Thyroid gland (tissue), 4 donors: ENCODE results near the gene OGA.

Source experiments
- CTCF ChIP-seq, 6 experiments: fragments of 200-600 bp in 3 of 6; fragments of 450-650 bp in 3 of 6; sonication (generic) in 3 of 6; IDR thresholded peaks; one replicate each; pipeline ENCODE4 v1.5.1; 2016 to 2019; ENCODE audit warnings: antibody characterized with exemption in 6 of 6, mild to moderate bottlenecking in 2 of 6, inconsistent platforms in 1 of 6, moderate library complexity in 1 of 6
- POLR2A ChIP-seq, 2 donors: fragments of 450-650 bp; IDR thresholded peaks; one replicate each; pipeline ENCODE4 v1.6.1; 2017; ENCODE audit warnings: antibody characterized with exemption in 2 of 2, mild to moderate bottlenecking in 2 of 2, moderate library complexity in 1 of 2

GRCh38 chr10:101833466-101833865 is 15.2 kb upstream of the OGA start:
- no peak for TF ChIP-seq CTCF (IDR thresholded peaks at IDR 0.05)
- no peak for TF ChIP-seq POLR2A (IDR thresholded peaks at IDR 0.05)
